Fibroblast of skin of left biceps (primary cell): Measurements from ENCODE around the gene CASS4.
"Not testable (repeated sequence)": the region's sequence is repeated elsewhere in the genome, so short reads cannot be mapped to it uniquely, and the experiment has no call there.

Experiments used
- DNase-seq, 2 experiments: peaks; one replicate each; pipeline ENCODE4 v3.0.0-alpha.2; 2013; ENCODE audit warnings: low read depth in 2 of 2

The CASS4 gene

DNA sequence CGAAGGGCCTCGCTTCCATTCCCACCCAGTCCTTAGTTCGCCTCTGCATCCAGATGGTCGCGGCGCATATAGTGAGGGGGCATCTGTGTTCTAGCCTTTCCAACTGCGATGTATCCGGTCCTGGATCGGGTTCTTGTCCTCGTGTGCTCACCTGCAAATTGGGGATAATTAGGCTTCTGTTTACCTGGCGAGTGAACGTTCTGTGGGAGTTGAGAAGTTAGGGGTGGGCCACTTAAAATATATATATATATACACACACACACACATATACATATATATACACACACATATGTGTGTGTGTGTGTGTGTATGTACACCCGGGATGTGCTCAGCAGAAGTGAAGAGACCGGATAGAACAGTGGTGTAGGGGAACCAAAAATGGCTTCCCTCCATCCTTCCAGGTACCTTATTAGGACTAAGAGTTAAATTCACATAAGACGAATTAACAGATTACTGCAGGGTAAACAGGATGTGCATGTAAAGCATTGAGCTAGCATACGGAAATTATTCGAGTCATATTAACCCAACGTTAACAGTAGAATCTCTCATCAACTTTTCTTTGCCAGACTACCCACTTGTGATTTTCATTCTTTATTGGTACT, 19.1 kb upstream of the CASS4 start:
- DNase-seq: no peak

DNA sequence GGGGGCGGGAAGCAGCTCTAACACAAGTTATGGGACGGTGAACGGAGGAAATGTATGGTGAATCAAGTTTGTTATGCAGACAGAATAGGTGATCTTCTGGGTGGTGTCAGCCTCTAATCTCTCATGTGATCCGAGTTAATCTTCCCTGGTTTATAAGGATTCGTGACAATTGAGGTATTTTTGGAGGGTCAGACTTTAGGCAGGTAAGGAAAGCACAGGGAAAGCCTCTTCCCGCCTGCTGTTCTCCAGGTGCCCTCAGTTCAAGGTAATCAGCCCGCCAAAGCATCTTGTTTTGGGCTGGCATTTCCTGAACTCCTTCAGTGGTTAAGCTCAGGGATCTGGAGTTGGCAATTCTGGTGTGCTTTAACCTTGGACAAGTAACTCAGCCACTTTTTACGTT, 18.4 kb upstream of the CASS4 start:
- DNase-seq: no peak

DNA sequence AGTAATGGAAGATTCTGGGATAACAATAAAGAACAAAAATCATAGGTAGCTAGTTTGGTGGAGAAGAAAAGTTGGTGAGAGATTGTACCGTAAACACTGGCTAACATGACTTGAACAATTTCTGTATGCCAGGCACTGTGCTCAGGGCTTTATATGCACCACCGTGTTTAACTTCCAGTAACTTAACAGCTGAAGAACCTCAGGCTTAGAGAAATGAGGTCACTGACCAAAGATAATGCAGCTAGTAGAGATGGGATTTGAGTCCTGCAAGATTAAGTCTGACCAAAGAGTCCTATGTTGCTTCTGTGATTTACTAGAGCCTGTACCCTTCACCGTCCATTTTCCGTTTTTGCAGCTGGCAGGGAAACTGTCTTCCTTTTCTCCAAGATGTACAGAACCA, 16.9 kb upstream of the CASS4 start:
- no peak for DNase-seq

DNA sequence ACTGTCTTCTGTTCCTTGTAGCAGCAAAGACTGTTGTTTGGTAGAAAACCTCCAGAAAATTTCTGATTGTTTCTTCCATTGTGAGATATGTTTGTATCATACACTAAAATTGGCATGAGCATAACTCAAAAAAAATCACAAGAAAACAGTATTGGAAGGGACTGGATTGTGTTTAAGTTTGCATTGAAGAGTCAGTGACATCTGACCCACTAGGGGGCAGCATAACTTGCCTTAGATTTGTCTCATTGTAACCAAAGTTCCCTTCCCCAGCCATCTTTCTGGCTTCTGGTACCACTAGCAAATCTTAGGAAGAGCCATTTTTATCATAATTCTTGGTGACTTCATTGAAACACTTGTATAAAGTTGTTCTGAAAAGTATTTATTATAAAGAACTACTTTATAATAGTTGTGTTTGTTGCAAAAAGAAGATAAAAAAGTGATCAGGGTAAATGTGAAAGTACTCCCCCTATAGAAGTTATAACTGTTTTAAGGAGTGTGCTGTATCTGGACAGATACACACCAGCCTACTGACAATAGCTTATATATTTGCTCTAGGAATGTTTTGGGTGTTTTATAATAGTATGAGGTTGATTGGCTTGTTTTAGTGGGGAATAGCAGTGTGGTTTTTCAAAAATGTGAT, 11.9 kb upstream of the CASS4 start:
- DNase-seq: no peak

DNA sequence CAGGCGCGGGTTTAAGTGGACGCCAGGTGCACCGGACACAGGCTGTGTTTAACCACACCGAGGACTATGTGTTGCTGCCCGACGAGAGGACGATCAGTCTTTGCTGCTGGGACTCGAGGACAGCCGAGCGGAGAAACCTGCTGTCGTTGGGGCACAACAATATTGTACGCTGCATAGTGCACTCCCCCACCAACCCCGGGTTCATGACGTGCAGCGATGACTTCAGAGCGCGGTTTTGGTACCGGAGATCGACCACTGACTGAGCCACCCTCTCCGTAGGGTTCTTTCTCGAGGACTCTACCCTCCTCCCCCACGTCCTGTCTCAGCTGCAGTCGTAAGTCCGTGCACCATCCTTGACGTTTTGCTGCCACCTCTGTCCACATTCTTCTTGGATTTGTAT, 8.6 kb upstream of the CASS4 start:
- DNase-seq: no peak

DNA sequence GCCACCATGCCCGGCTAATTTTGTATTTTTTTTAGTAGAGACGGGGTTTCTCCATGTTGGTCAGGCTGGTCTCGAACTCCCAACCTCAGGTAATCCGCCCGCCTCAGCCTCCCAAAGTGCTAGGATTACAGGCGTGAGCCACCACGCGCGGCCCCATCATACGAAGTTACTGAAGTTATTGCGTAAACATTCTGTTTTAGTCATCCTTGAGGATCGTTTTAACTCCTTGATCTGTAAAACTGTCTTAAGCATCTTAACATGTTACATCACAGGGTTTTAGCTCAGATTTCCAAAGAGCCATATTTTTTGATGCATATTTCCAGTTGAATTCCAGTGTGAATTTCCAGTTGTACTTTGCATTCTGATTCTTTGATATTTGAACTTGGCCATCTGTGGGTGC, 6.7 kb upstream of the CASS4 start:
- DNase-seq: not testable (repeated sequence)

DNA sequence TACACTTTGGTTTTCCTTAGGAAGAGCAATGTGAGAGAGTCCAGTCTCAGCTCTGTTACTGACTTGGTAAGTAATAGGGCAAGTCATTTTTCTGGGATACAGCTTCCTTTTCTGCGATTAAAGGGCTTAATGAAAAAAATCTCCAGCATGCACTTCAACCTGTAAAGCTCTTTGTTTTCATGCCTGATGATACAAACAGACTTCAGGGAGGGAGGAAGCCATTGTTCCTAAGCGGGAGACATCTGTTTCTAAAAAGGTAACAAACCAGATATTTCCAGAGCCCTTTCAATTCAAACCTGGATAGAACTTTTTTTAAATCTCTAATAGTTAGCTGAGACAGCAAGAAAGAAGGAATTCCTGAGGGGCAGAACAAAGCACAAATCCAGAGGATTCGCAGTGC, 5.2 kb upstream of the CASS4 start:
- DNase-seq: no peak

DNA sequence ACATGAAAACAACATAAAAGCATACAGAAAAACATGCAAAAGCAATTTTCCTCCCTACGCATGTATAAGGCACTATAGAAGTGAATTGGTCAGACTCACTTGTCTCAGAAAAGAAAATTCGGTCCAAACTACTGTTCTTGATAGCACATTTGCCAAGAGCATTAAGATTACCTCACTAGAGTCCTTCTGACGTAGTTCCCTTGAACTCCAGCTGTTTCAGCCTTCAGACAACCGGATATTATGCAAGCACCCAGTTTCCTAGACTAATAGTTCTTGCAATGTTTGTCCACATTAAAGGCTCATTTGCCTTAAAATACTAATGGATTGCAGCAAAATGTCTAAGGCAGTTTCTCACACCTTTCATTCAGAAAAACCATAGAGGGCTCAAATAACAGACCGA, 2.5 kb upstream of the CASS4 start:
- DNase-seq: no peak

DNA sequence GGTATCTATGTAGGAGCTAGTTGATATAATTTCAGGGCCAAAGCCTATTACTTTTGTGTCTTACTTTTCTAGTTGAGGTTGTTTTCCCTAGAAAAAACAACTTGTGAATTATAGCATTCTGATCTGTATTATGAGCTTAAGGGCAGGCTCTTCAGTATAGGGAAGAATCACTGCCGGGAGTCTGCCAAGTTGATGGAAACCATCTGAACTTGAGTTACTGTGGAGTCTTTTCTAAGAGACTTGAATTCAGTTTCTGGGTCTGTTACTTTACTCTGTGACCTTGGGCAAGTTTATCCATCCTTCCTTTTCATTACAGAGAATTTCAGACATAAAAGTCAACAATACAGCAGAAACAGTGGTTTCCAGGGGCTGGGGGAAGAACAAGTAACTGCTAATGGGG, 2.1 kb upstream of the CASS4 start:
- DNase-seq: no peak

DNA sequence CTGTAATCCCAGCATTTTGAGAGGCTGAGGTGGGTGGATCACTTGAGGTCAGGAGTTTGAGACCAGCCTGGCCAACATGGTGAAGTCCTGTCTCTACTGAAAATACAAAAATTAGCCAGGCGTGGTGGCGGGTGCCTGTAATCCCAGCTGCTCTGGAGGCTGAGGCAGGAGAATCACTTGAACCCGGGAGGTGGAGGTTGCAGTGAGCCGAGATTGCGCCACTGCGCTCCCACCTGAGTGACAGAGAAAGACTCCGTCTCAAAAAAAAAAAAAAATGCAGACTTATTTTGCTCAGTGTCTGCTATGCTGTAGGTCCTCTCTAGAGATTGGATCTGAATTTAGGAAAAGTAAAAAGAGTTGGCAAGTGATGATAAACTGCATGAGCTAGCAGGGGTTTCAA, 773 bp upstream of the CASS4 start:
- DNase-seq: not testable (repeated sequence)

DNA sequence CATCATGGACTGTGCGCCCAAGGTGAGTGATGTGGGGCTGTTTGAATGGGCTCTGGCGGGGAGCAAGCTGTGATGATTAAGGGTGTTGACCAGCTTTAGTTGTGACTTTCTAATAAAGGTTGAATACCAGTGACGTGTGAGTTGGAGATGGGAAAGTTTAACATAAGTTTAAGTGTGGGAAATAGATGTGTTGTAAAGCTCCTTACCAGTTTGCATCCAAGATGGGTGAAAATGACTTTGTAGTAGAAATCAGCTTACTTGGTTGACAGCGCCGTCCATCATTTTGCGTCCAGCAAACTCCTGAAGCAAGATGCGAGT, 372 bp downstream of the CASS4 start:
- no peak for DNase-seq

DNA sequence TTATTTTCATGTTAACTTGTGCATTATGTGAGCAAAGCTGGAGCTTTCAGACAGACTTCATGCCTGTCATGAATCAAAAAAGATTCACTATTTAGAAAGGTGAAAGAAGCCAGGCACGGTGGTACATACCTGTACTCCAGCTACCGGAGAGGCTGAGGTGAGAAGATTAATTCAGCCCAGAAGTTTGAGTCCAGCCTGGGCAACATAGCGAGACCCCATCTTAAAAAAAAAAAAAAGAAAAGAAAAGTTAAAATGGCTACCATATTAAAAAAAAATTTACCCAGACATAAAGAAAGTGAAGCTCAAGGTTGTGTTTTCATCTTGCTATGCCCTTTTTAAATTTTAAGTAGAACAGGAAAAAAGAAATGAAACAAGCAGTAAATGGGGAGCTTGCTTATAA, 889 bp downstream of the CASS4 start:
- DNase-seq: no peak

DNA sequence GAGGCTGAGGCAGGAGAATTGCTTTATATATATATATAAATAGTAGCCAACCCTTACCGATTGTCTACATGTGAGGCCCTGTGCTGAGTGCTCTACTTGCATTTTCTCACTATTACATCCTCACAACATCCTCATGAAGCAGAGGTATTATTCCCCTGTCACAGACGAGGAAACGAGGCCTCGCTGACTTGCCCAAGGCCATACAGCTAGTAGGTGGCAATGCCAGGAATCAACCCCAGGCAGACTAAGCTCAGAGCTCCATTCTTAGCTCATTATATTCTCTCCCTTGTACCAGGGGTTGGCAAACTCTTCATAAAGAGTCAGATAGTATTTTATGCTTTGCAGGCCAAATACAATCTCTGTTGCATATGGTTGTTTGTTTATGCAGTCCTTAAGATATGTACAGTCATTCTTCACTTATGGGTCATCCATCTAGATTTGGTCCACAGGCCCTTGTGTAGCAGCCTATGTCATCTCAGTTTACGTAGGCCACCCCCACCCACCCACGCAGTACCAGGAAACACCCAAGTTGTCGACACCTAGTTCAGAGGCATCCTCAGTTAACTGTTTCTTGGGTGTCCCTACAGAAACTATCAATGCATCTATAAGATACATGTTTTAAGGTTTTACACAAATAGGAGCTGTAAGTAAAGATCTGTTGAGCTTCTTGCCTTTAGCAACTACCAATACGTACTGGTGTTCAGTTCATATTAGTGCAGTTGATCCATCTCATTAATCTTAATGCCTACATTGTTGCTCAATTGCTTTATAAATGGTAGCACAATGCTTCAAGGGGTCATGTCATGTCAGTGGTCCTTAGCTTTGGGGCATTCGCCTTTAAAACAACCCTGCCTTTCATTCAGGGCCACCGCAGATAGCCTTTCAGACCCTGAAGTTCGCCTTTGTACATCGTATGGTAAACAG, 3.0 kb downstream of the CASS4 start:
- DNase-seq: no peak

DNA sequence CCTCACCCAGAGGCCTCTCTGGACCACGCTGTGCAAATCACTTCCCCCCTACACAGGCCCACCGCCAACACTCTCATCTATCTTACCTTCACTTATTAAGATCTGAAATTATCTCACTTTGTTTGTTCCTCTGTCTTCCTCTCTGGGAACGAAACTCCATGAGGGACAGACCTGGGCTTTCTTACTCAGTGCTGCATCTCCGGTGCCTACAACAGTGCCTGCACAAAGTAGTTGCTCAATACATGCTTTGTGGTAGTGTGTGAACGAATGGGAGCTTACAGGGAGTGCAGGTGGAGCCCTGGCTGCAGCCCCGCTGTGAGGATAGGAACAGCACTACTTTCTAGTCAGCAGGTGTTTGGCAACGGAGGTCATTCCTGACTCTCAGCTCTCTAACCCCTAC, 5.3 kb downstream of the CASS4 start:
- DNase-seq: no peak

DNA sequence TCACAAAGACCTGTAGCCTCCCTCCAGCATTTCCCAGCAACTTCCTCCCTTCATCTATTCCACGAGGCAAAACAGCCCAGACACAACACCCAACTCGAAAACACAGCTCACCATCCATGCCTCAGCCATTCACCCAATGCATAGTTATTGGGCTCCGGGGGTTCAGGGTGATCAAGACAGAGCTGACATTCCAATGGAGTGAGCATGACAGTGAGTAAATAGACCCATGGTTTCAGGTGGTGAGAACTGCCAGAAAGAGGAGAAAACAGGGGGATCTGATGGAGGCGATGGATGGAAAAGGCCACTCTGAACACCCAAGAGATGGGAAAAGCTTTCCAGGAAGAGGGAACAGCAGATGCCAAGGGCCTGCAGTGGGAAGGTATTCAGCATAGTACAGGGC, 5.9 kb downstream of the CASS4 start:
- DNase-seq: no peak

DNA sequence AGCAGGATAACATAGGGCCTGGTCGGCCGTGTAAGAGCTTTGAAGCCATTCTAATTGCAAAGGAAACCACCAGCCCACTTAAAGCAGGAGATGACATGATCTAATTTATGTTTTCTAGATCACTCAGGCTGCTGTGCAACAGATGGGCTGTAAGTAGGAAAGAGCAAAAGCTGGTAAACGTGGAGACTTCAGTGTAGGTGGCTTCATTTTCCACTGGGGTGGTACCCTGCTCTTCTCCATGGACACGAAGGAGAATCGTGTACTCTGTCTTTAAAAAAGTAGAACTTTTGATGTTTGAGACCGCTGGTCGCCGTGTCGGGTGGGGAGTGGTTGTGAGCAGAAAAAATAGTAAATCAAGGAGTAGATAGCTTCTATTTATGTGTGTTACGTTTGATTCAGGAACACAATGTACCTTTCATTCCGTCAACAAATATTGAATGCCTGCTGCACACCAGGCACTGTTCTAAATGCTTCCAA, 6.4 kb downstream of the CASS4 start:
- no peak for DNase-seq

DNA sequence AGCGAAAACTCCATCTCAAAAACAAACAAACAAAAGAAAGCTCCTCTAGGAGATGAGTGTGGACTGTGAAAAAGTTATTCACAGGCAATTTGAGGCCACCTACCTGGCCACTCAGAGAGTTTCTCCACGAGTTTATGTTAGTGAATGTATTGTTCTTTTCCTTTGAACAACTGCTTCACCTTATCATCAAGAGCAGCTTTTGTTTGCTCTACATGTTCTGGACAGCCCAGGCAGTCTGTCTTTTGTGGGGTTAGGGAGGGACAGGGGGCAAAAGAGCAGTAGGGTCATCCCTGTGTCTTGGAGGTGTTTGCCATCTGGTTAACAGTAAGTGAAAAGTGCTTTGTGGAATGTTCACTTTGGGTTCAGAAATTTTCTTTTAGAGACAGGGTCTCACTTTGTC, 8.0 kb downstream of the CASS4 start:
- DNase-seq: no peak

DNA sequence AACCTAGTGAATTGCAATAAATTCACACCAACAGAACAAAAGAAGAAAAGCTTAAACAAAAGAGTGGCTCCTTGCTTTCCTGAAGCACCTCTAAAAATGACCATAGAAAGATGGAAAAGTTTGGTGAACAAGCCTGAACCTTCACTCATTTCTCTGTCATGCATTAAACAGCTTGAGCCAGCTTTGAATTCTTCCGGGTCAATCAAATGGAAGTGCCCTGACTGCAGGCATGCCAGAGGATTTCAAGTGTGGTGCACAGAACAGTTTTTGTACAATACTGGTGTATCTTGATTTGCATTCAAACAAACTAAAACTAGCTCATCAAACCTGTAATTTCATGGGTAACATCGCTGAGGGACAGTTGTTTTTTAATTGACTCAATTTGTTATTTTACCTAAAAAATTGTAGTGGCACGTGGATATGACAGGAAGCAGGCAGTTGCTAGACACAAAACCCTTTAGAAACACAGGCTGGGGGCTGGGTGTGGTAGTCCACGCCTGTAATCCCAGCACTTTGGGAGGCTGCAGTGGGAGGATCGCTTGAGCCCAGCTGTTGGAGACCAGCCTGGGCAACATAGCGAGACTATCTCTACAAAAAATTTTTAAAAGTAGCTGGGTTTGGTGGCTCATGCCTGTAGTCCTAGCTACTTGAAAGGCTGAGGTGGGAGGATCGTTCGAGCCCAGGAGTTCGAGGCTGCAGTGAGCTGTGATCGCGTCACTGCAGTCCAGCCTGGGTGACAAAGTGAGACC, 9.1 kb downstream of the CASS4 start:
- no peak for DNase-seq

DNA sequence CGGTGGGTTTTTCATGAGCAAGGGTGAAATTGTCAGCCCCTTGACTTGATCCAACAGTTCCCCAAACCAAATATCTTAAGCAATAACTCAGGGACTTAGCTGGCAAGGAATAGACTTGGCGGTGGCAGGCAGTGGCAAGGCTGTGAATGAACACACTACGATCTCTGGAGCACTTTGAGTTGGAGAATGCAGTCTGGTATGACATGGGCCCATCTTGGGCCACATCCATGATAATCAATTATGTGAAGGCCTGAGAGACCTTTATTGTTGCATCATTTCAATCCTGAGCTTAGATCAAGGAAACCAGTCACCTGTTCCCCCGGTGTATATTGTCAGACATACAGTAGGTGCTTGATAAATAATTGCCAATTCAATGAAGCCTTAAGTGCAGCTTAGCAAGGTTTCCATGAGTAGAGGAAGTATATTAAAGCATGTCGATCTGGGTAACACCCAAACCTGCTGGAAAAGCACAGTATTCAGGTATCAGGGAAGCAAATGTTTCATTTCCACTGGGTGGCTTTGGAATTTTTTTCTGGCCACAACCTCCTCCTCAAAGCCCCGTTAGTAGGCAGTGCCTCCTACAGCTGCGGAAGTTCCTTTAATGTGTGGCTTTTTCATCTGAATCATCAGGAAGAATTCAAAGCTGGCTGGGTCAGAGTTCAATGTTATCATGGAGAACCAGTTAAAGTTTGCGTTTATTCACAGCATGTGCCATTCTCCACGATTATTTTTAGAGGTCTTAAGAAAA, 10.2 kb downstream of the CASS4 start:
- no peak for DNase-seq

DNA sequence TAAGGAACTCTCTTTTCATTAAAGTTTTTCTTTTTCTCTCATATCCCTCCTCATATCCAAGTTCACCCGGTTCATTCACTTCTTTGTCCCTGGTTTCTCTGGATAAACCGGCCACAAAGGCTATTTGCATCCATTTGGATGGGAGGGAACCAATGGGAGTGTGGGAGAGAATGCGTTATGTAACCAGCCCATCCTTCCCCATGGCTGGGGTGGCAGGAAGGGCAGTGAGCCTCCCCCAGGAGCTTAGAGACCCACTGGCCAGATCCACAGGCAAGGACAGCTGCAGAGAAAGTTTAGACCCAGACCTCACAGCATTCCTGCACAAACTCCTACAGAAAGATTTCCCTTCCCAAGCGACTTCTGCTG, 10.7 kb downstream of the CASS4 start:
- DNase-seq: no peak

DNA sequence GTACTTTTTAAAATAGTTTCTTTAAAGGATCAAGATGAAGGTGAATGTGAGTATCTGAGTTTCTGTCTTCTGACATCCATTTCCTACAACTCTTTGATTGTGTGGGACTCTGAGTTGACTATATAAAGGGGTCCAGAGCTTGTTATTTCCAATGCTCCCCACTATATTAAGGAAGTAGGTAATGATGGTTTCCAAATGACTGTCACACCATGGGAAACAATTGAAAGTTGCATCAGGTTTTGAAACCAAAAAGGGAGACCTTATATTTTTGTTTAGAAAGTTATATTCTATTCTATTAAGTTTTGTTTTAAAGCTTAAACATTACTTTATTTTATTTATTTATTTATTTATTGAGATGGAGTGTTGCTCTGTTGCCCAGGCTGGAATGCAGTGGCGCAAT, 11.2 kb downstream of the CASS4 start:
- no peak for DNase-seq

DNA sequence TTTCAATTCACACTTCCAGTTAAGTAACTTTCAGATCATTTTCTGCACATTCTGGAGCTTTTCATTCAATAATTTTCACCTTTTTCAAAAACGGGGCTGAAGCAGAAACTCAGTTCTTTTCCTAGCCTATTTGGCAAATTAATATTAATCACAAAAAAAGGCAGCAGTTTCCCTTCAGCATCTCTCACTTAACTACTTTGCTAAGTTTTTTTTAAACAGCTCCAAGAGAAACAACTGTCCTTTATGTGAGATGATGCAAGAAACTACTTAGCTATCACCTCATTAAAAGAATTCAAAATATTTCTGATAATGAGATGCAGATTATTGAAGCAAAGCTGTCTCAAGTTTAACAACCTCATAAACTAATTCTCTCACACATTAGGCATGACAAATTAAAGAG, 11.8 kb downstream of the CASS4 start:
- DNase-seq: no peak
